H9 (cell line): ENCODE measurements around the gene RPS21. TPM values are rescaled to one million over a fixed set of nuclear protein-coding genes. Genes with fewer than 3 reads are reported as not detected.

Source experiments
- DNase-seq: peaks from one replicate; pipeline ENCODE4 v3.0.0-alpha.2; 2017
- H2AFZ ChIP-seq: one replicate; pipeline ENCODE4 v1.6.1; 2013; ENCODE audit warnings: mild to moderate bottlenecking, low read length, control low read depth, moderate library complexity
- H2AK5ac ChIP-seq: 2 replicates; pipeline ENCODE4 v1.6.1; 2013; ENCODE audit warnings: low read length, control low read depth, mixed read lengths; ENCODE audit not compliant: insufficient read length
- H2BK120ac ChIP-seq: one replicate; pipeline ENCODE4 v1.6.1; 2013; ENCODE audit warnings: low read depth, mild to moderate bottlenecking, low read length, control low read depth, inconsistent platforms; ENCODE audit not compliant: poor library complexity, severe bottlenecking
- H2BK12ac ChIP-seq: 2 replicates; pipeline ENCODE4 v1.6.1; 2013; ENCODE audit warnings: low read length, control low read depth, mixed read lengths, low read depth; ENCODE audit not compliant: insufficient read length
- H2BK15ac ChIP-seq: 2 replicates; pipeline ENCODE4 v1.6.1; 2013; ENCODE audit warnings: low read depth, low read length, control low read depth
- H2BK20ac ChIP-seq: one replicate; pipeline ENCODE4 v1.6.1; 2013; ENCODE audit warnings: low read depth, mild to moderate bottlenecking, low read length, control low read depth, inconsistent platforms; ENCODE audit not compliant: poor library complexity, severe bottlenecking
- H2BK5ac ChIP-seq: 2 replicates; pipeline ENCODE4 v1.6.1; 2013; ENCODE audit warnings: low read length, control low read depth, mixed read lengths; ENCODE audit not compliant: insufficient read length
- H3K14ac ChIP-seq: 2 replicates; pipeline ENCODE4 v1.6.1; 2013; ENCODE audit warnings: low read length, control low read depth; ENCODE audit not compliant: insufficient read depth
- H3K18ac ChIP-seq: 2 replicates; pipeline ENCODE4 v1.6.1; 2013; ENCODE audit warnings: low read depth, mild to moderate bottlenecking, mixed read lengths, low read length, control low read depth; ENCODE audit not compliant: insufficient read length
- H3K23ac ChIP-seq: 2 replicates; pipeline ENCODE4 v1.6.1; 2013; ENCODE audit warnings: low read length, control low read depth, mixed read lengths, low read depth; ENCODE audit not compliant: insufficient read length
- H3K23me2 ChIP-seq: 2 replicates; pipeline ENCODE4 v1.6.1; 2013; ENCODE audit warnings: low read depth, mild to moderate bottlenecking, mixed read lengths, low read length, control low read depth; ENCODE audit not compliant: insufficient read length, poor library complexity, severe bottlenecking
- H3K27ac ChIP-seq: 2 replicates; pipeline ENCODE4 v1.5.1; 2013; ENCODE audit warnings: low read length, control low read depth, mixed read lengths, low read depth; ENCODE audit not compliant: insufficient read length
- H3K27me3 ChIP-seq: 2 replicates; pipeline ENCODE4 v1.6.1; 2013; ENCODE audit warnings: low read length, control low read depth, inconsistent platforms; ENCODE audit not compliant: insufficient read depth
- H3K4ac ChIP-seq: 2 replicates; pipeline ENCODE4 v1.6.1; 2013; ENCODE audit warnings: low read depth, mild to moderate bottlenecking, control low read depth, inconsistent platforms, low read length, moderate library complexity
- H3K4me1 ChIP-seq: 2 replicates; pipeline ENCODE4 v1.6.1; 2013; ENCODE audit warnings: low read length, control low read depth, inconsistent platforms; ENCODE audit not compliant: insufficient read depth
- H3K4me2 ChIP-seq: 2 replicates; pipeline ENCODE4 v1.6.1; 2013; ENCODE audit warnings: low read length, control low read depth, mixed read lengths; ENCODE audit not compliant: insufficient read length, insufficient read depth
- H3K56ac ChIP-seq: 2 replicates; pipeline ENCODE4 v1.6.1; 2013; ENCODE audit warnings: low read depth, mild to moderate bottlenecking, mixed read lengths, low read length, control low read depth; ENCODE audit not compliant: insufficient read length
- H3K79me1 ChIP-seq: 2 replicates; pipeline ENCODE4 v1.6.1; 2013; ENCODE audit warnings: low read depth, mild to moderate bottlenecking, moderate library complexity, low read length, control low read depth, inconsistent platforms; ENCODE audit not compliant: insufficient read depth, poor library complexity, severe bottlenecking
- H3K79me2 ChIP-seq: 2 replicates; pipeline ENCODE4 v1.6.1; 2013; ENCODE audit warnings: low read length, control low read depth, inconsistent platforms; ENCODE audit not compliant: insufficient read depth
- H3K9ac ChIP-seq: 2 replicates; pipeline ENCODE4 v1.6.1; 2013; ENCODE audit warnings: low read length, control low read depth, mixed read lengths; ENCODE audit not compliant: insufficient read length; ENCODE audit errors: extremely low read depth
- H3K9me3 ChIP-seq: one replicate; pipeline ENCODE4 v1.6.1; 2013; ENCODE audit warnings: low read depth, low read length, inconsistent platforms; ENCODE audit not compliant: control insufficient read depth
- H3T11ph ChIP-seq: one replicate; pipeline ENCODE4 v1.6.1; 2013; ENCODE audit warnings: mild to moderate bottlenecking, low read length, control low read depth, inconsistent platforms
- H4K20me1 ChIP-seq: one replicate; pipeline ENCODE4 v1.6.1; 2013; ENCODE audit not compliant: control insufficient read depth, insufficient read length, insufficient read depth
- H4K5ac ChIP-seq: 2 replicates; pipeline ENCODE4 v1.6.1; 2013; ENCODE audit warnings: low read depth, mild to moderate bottlenecking, mixed read lengths, low read length, control low read depth; ENCODE audit not compliant: insufficient read length
- H4K8ac ChIP-seq: replicated peaks from 2 replicates; pipeline ENCODE4 v1.6.1; 2013; ENCODE audit warnings: low read length, control low read depth, mixed read lengths, low read depth; ENCODE audit not compliant: insufficient read length
- H4K91ac ChIP-seq: 2 replicates; pipeline ENCODE4 v1.6.1; 2013; ENCODE audit warnings: low read depth, mild to moderate bottlenecking, moderate library complexity, mixed read lengths, low read length, control low read depth; ENCODE audit not compliant: insufficient read length
- H3K27ac Mint-ChIP-seq, 3 experiments: 2 replicates in 2 of 3; 3 replicates in 1 of 3; pipeline ENCODE4 v1.8.0; 2020 to 2021; ENCODE audit warnings: mixed read lengths in 3 of 3, mild to moderate bottlenecking in 1 of 3, moderate library complexity in 1 of 3
- H3K27me3 Mint-ChIP-seq: 2 replicates; pipeline ENCODE4 v1.8.0; 2021; ENCODE audit warnings: low read depth, mild to moderate bottlenecking, moderate library complexity, mixed read lengths
- H3K36me3 Mint-ChIP-seq, 3 experiments: 2 replicates in 2 of 3; 3 replicates in 1 of 3; pipeline ENCODE4 v1.8.0; 2020 to 2021; ENCODE audit warnings: low read depth in 3 of 3, mixed read lengths in 3 of 3; ENCODE audit not compliant: insufficient read depth in 1 of 3
- H3K4me1 Mint-ChIP-seq, 2 experiments: 2 replicates each; pipeline ENCODE4 v1.8.0; 2020; ENCODE audit warnings: mixed read lengths in 2 of 2
- H3K4me3 Mint-ChIP-seq, 2 experiments: 2 replicates in 1 of 2; 3 replicates in 1 of 2; pipeline ENCODE4 v1.8.0; 2020 to 2021; ENCODE audit warnings: mild to moderate bottlenecking in 2 of 2, mixed read lengths in 2 of 2, moderate library complexity in 1 of 2
- H3K9me3 Mint-ChIP-seq, 2 experiments: 2 replicates in 1 of 2; 3 replicates in 1 of 2; pipeline ENCODE4 v1.8.0; 2020; ENCODE audit warnings: mild to moderate bottlenecking in 2 of 2, mixed read lengths in 2 of 2, moderate library complexity in 1 of 2
- CTCF ChIP-seq: fragments of 200-600 bp; sonication (generic); conservative IDR thresholded peaks from 3 replicates; pipeline ENCODE4 v1.8.0; 2021; ENCODE audit warnings: antibody characterized with exemption, mild to moderate bottlenecking
- WGBS: extraction: QIAGEN DNeasy Blood & Tissue Kit; methylation state at CpG from one replicate; pipeline ENCODE4 v1.1.7; 2013; ENCODE audit warnings: missing lambda C conversion rate, low lambda C conversion rate, mixed read lengths; ENCODE audit not compliant: insufficient read length; ENCODE audit errors: extremely low coverage; 5-methylcytosine and 5-hydroxymethylcytosine counted together
- total RNA-seq: library from RNA; stranded (reverse); gene quantifications from 2 replicates; pipeline ENCODE4 v1.2.1, GENCODE V29; 2021

The RPS21 gene
- total RNA-seq, 1 experiment from 2014 or later = 1,715 TPM

GRCh38 chr20:62413025-62413570, 26.2 kb downstream of the RPS21 start:
- no peak overlapping the region for H3K27ac ChIP-seq
- no peak overlapping the region for H2BK120ac ChIP-seq
- no peaks in the 10 kb centered on the region for H3K4me1 ChIP-seq
- H3K4me1 Mint-ChIP-seq = peaks cover 0 to 5% of the 10 kb centered on the region in 2 experiments; a peak in 1 of 4 replicates
- H2BK5ac ChIP-seq = no peak overlapping the region
- H3K9me3 ChIP-seq = no peaks in the 10 kb centered on the region
- H2AFZ ChIP-seq = no peak overlapping the region
- DNase-seq = no peak
- H3K79me2 ChIP-seq = no peaks in the 10 kb centered on the region
- no peak for TF ChIP-seq CTCF
- no peak overlapping the region for H2BK12ac ChIP-seq
- H3K4me2 ChIP-seq = no peak overlapping the region
- no peaks in the 10 kb centered on the region for H3K23me2 ChIP-seq
- no peak overlapping the region for H3K27ac Mint-ChIP-seq
- no peak overlapping the region for H2BK20ac ChIP-seq
- H3K9me3 Mint-ChIP-seq = no peaks in the 10 kb centered on the region
- no peak overlapping the region for H3T11ph ChIP-seq
- H3K27me3 ChIP-seq = no peaks in the 10 kb centered on the region
- WGBS = no CpG with 5 or more reads among the region's 11 CpGs
- no peak overlapping the region for H4K91ac ChIP-seq
- H3K4ac ChIP-seq = no peak overlapping the region
- H2AK5ac ChIP-seq = no peak overlapping the region
- no peak overlapping the region for H3K56ac ChIP-seq
- H3K79me1 ChIP-seq = no peaks in the 10 kb centered on the region
- H3K36me3 Mint-ChIP-seq = no peaks in the 10 kb centered on the region
- peaks cover 17% of the 10 kb centered on the region for H3K27me3 Mint-ChIP-seq
- no peaks in the 10 kb centered on the region for H4K20me1 ChIP-seq
- H3K14ac ChIP-seq = no peak overlapping the region
- H3K18ac ChIP-seq = no peak overlapping the region
- no peak overlapping the region for H3K4me3 Mint-ChIP-seq
- H3K9ac ChIP-seq = no peak overlapping the region
- H3K23ac ChIP-seq = no peak overlapping the region
- no peak overlapping the region for H4K5ac ChIP-seq
- H2BK15ac ChIP-seq = no peak overlapping the region
- no peak overlapping the region for H4K8ac ChIP-seq
